Gastroesophageal sphincter (tissue), 3 donors: ENCODE data around the gene C11orf86.

ENCODE experiments used
- EP300 ChIP-seq: sonication (generic); formaldehyde crosslinking; IDR thresholded peaks from one replicate; pipeline ENCODE4 v1.6.1; 2017; ENCODE audit warnings: antibody characterized with exemption, mild to moderate bottlenecking
- POLR2A ChIP-seq, 2 donors: fragments of 450-650 bp; IDR thresholded peaks; one replicate each; pipeline ENCODE4 v1.6.1; 2017; ENCODE audit warnings: antibody characterized with exemption in 2 of 2, mild to moderate bottlenecking in 2 of 2, moderate library complexity in 1 of 2
- POLR2AphosphoS5 ChIP-seq: sonication (generic); formaldehyde crosslinking; IDR thresholded peaks from one replicate; pipeline ENCODE4 v1.6.1; 2017; ENCODE audit warnings: antibody characterized with exemption
- TF ChIP-seq, protein P1 (sequence below), 4 experiments: fragments of 200-600 bp in 2 of 4; fragments of 450-650 bp in 2 of 4; sonication (generic) in 1 of 4; IDR thresholded peaks; one replicate each; pipeline ENCODE4 v1.5.1; 2017 to 2019; ENCODE audit warnings: antibody characterized with exemption in 4 of 4, mild to moderate bottlenecking in 2 of 4, moderate library complexity in 2 of 4

DNA sequence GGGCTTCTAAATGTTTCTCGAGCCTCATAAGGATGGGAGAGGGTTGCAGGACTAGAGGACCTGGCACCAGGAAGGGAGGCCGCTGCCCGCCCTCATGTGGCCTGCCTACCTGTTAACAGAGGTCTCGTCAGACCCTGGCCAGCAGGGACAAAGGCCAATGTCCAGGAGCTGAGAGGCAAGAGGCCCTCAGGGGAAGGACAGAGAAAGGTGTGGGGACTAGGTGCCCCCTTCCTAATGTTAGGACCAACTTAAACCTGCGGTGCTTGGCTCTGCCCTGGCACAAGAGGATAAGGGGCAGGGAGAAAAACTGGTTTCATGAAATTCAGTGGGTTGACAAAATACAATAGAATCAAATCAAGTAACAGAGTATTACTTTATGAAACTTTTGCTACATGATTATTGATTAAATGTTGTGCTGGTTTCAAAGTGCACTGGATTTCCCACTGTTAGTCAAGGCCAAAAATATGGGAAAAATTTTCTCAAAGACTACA, 27.9 kb downstream of the C11orf86 start:
- TF ChIP-seq, protein P1, sequence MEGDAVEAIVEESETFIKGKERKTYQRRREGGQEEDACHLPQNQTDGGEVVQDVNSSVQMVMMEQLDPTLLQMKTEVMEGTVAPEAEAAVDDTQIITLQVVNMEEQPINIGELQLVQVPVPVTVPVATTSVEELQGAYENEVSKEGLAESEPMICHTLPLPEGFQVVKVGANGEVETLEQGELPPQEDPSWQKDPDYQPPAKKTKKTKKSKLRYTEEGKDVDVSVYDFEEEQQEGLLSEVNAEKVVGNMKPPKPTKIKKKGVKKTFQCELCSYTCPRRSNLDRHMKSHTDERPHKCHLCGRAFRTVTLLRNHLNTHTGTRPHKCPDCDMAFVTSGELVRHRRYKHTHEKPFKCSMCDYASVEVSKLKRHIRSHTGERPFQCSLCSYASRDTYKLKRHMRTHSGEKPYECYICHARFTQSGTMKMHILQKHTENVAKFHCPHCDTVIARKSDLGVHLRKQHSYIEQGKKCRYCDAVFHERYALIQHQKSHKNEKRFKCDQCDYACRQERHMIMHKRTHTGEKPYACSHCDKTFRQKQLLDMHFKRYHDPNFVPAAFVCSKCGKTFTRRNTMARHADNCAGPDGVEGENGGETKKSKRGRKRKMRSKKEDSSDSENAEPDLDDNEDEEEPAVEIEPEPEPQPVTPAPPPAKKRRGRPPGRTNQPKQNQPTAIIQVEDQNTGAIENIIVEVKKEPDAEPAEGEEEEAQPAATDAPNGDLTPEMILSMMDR (IDR thresholded peaks at IDR 0.05) = no peak
- no peak for TF ChIP-seq POLR2A (IDR thresholded peaks at IDR 0.05)
- no peak for TF ChIP-seq POLR2AphosphoS5
- no peak for TF ChIP-seq EP300
